Endothelial cell of umbilical vein (primary cell): ENCODE data around the gene BTBD17.

Source experiments
- CTCF ChIP-seq, 2 donors: IDR thresholded peaks; 1 replicate in 1 of 2; 2 replicates in 1 of 2; pipeline ENCODE4 v1.5.1; 2011; ENCODE audit warnings: low read length in 2 of 2, mild to moderate bottlenecking in 2 of 2, moderate library complexity in 2 of 2, control low read depth in 1 of 2, inconsistent platforms in 1 of 2, low read depth in 1 of 2; ENCODE audit not compliant: insufficient read depth in 1 of 2; ENCODE audit errors: extremely low read depth in 1 of 2
- EZH2 ChIP-seq: IDR thresholded peaks from 2 replicates; pipeline ENCODE4 v1.6.1; 2012; ENCODE audit warnings: borderline replicate concordance, low read depth, mild to moderate bottlenecking, moderate library complexity, low read length, inconsistent platforms; ENCODE audit not compliant: severe bottlenecking
- FOS ChIP-seq: IDR thresholded peaks from 2 replicates; pipeline ENCODE4 v1.6.1; 2011; ENCODE audit warnings: mild to moderate bottlenecking, low read length, moderate library complexity, borderline replicate concordance; ENCODE audit not compliant: insufficient read depth
- JUN ChIP-seq: IDR thresholded peaks from 2 replicates; pipeline ENCODE4 v1.6.1; 2011; ENCODE audit warnings: borderline replicate concordance, low read depth; ENCODE audit not compliant: insufficient read length, insufficient read depth
- MAX ChIP-seq: IDR thresholded peaks from 2 replicates; pipeline ENCODE4 v1.6.1; 2011; ENCODE audit not compliant: insufficient read depth, insufficient read length
- MYC ChIP-seq: IDR thresholded peaks from one replicate; pipeline ENCODE4 v1.6.1; 2011; ENCODE audit warnings: mild to moderate bottlenecking, low read depth, low read length
- POLR2A ChIP-seq: IDR thresholded peaks from 2 replicates; pipeline ENCODE4 v1.6.1; 2012; ENCODE audit warnings: low read depth, mild to moderate bottlenecking, control low read depth, low read length
- POLR2AphosphoS5 ChIP-seq: IDR thresholded peaks from 2 replicates; pipeline ENCODE4 v1.6.1; 2012; ENCODE audit warnings: low read depth, mild to moderate bottlenecking, control low read depth, low read length, moderate library complexity; ENCODE audit not compliant: insufficient read depth

GRCh38 chr17:74383141-74383540, 21.5 kb upstream of the BTBD17 start:
- TF ChIP-seq CTCF (IDR thresholded peaks at IDR 0.05; ENCODE audit: extremely low read depth in 1 of 2, insufficient read depth in 1 of 2, low read depth in 1 of 2, low read length in 2 of 2) (no peak), MYC (no peak), POLR2A (no peak), FOS (no peak), MAX (no peak), POLR2AphosphoS5 (no peak), JUN (no peak), EZH2 (no peak)
